Endothelial cell of umbilical vein (primary cell): ENCODE results near the gene GNB1L.
"Not testable (repeated sequence)": the region's sequence is repeated elsewhere in the genome, so short reads cannot be mapped to it uniquely, and the experiment has no call there.

Experiments used
- EZH2 ChIP-seq: IDR thresholded peaks from 2 replicates; pipeline ENCODE4 v1.6.1; 2012; ENCODE audit warnings: borderline replicate concordance, low read depth, mild to moderate bottlenecking, moderate library complexity, low read length, inconsistent platforms; ENCODE audit not compliant: severe bottlenecking
- GATA2 ChIP-seq: IDR thresholded peaks from 2 replicates; pipeline ENCODE4 v1.7.0; 2011; ENCODE audit warnings: low read depth, mild to moderate bottlenecking, moderate library complexity, mixed read lengths, low read length; ENCODE audit not compliant: insufficient read length, insufficient read depth
- JUN ChIP-seq: IDR thresholded peaks from 2 replicates; pipeline ENCODE4 v1.6.1; 2011; ENCODE audit warnings: borderline replicate concordance, low read depth; ENCODE audit not compliant: insufficient read length, insufficient read depth
- MAX ChIP-seq: IDR thresholded peaks from 2 replicates; pipeline ENCODE4 v1.6.1; 2011; ENCODE audit not compliant: insufficient read depth, insufficient read length
- MYC ChIP-seq: IDR thresholded peaks from one replicate; pipeline ENCODE4 v1.6.1; 2011; ENCODE audit warnings: mild to moderate bottlenecking, low read depth, low read length
- POLR2A ChIP-seq: IDR thresholded peaks from 2 replicates; pipeline ENCODE4 v1.6.1; 2012; ENCODE audit warnings: low read depth, mild to moderate bottlenecking, control low read depth, low read length
- TF ChIP-seq, protein P1 (sequence below), 2 donors: IDR thresholded peaks; 1 replicate in 1 of 2; 2 replicates in 1 of 2; pipeline ENCODE4 v1.5.1; 2011; ENCODE audit warnings: low read length in 2 of 2, mild to moderate bottlenecking in 2 of 2, moderate library complexity in 2 of 2, control low read depth in 1 of 2, inconsistent platforms in 1 of 2, low read depth in 1 of 2; ENCODE audit not compliant: insufficient read depth in 1 of 2; ENCODE audit errors: extremely low read depth in 1 of 2

GRCh38 chr22:19831979-19832378 lies 22.7 kb downstream of the GNB1L start:
- not testable (repeated sequence) for TF ChIP-seq EZH2, MYC, JUN, GATA2, MAX, POLR2A
- TF ChIP-seq, protein P1, sequence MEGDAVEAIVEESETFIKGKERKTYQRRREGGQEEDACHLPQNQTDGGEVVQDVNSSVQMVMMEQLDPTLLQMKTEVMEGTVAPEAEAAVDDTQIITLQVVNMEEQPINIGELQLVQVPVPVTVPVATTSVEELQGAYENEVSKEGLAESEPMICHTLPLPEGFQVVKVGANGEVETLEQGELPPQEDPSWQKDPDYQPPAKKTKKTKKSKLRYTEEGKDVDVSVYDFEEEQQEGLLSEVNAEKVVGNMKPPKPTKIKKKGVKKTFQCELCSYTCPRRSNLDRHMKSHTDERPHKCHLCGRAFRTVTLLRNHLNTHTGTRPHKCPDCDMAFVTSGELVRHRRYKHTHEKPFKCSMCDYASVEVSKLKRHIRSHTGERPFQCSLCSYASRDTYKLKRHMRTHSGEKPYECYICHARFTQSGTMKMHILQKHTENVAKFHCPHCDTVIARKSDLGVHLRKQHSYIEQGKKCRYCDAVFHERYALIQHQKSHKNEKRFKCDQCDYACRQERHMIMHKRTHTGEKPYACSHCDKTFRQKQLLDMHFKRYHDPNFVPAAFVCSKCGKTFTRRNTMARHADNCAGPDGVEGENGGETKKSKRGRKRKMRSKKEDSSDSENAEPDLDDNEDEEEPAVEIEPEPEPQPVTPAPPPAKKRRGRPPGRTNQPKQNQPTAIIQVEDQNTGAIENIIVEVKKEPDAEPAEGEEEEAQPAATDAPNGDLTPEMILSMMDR (IDR thresholded peaks at IDR 0.05; ENCODE audit: extremely low read depth in 1 of 2, insufficient read depth in 1 of 2, low read depth in 1 of 2, low read length in 2 of 2) = not testable (repeated sequence)
